ENCODE data around the gene THSD7A. TPM values are rescaled to one million over a fixed set of nuclear protein-coding genes. Genes with fewer than 3 reads are reported as not detected.

Gene THSD7A
- total and polyA plus RNA-seq, 8 donors: 3.7 to 20.8 (median 17.8) TPM

DNA sequence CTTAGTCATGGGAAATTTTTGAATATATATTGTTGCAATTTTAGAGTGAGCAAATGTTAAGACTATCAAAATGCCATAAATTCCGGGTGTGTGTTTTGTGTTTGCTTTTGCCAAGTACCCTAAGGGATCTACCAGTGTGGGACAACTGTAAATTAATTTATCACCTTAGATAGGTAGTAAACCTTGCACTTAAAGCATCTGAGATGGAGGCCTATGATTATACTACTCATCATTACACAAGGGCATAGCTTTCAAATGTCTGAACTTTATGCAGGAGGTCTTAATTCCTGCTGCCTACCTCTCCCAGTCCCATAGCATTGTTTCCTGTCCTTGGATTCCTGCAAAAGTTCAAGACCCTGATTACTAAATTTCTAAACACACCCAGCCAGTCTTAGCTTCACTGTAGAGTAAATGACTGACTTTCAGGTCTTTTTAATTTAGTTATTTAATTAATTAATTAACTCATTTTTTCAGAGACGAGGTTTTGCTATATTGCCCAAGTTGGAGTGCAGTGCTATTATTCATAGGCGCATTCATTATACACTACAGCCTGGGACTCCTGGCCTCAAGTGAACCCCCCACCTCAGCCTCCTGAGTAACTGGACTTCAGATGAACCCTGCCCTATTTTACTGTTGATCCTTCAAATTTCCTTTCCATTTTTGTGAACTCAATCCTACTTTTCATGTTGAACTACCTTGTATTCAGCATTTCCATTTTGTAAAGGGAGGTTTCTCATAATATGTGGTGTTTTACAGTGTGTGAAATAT lies 47.0 kb downstream of the THSD7A start:
- Histone ChIP-seq H3K27me3 (no peaks in the 10 kb centered on the region), H3K9me3 (no peaks in the 10 kb centered on the region), H3K36me3 (no peaks in the 10 kb centered on the region), H3K27ac (no peak overlapping the region), H3K4me3 (no peak overlapping the region), H3K4me1 (no peaks in the 10 kb centered on the region)
- no peak for DNase-seq
- TF ChIP-seq, protein P1, sequence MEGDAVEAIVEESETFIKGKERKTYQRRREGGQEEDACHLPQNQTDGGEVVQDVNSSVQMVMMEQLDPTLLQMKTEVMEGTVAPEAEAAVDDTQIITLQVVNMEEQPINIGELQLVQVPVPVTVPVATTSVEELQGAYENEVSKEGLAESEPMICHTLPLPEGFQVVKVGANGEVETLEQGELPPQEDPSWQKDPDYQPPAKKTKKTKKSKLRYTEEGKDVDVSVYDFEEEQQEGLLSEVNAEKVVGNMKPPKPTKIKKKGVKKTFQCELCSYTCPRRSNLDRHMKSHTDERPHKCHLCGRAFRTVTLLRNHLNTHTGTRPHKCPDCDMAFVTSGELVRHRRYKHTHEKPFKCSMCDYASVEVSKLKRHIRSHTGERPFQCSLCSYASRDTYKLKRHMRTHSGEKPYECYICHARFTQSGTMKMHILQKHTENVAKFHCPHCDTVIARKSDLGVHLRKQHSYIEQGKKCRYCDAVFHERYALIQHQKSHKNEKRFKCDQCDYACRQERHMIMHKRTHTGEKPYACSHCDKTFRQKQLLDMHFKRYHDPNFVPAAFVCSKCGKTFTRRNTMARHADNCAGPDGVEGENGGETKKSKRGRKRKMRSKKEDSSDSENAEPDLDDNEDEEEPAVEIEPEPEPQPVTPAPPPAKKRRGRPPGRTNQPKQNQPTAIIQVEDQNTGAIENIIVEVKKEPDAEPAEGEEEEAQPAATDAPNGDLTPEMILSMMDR (IDR thresholded peaks at IDR 0.05): no peak
- intact Hi-C loops (cut with DNase I): no loop called here
- ATAC-seq: no peak

DNA sequence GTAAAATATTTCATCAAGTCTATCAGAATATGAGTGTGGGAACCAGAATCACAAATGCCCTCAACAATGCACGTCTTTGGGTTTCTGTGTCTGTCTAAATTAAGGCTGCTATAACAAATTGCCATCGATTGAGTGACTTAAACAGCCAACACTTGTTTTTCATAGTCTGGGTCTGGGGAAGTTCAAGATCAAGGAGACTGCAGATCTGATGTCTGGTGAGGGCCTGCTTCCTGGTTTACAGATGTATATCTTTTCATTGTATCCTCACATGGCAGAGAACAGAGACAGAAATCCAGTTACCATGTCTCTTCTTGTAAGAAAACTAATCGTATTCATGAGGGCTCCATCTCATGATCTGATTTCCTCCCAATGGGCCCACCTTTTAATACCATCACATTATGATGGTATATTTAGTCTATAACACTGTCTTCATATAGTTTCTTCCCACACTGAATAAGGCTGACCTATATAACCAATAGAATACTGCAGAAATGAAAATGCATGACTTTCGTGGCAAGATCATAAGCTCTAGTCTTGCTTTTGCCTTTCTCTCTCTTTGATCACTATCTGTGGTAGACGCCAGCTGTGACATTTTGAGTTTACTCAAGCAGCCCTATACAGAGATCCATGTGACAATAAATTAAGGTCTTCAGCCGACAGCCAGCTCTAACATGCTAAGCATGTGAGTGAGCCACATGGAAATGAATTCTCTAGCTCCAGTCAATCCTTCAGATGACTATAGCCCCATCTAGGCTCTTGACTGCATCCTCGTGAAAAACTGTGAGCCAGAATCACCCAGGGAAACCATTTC lies 51.9 kb downstream of the THSD7A start:
- H3K27me3 ChIP-seq: no peaks in the 10 kb centered on the region
- H3K27ac ChIP-seq: no peak overlapping the region
- ATAC-seq (no peak), DNase-seq (no peak)
- H3K4me3 ChIP-seq: no peak overlapping the region
- H3K9me3 ChIP-seq: peaks cover 0 to 2% of the 10 kb centered on the region in 2 donors
- H3K4me1 ChIP-seq: no peaks in the 10 kb centered on the region
- TF ChIP-seq, protein P1 (IDR thresholded peaks at IDR 0.05): no peak
- intact Hi-C loops (cut with DNase I): no loop called here
- H3K36me3 ChIP-seq: no peaks in the 10 kb centered on the region

DNA sequence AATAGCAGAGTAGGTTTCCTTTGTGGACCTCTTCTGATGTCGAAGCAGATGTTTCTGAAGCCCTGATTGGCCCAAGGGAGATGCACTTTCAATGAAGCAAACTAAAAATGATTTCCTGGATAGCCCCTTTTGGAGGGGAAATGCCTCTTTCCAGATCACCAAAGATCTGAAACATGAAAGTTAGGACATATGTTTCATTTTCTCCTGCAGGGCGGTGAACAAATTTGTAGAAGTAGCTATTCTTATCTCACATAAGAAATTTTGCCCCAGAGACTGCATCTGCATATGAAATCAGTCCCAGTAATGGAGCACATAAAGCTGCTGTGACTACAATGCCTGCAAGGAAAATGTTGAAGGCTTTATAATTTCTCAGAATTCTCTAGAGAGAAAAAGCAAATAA lies 56.0 kb downstream of the THSD7A start:
- H3K27ac ChIP-seq: no peak overlapping the region
- no peaks in the 10 kb centered on the region for H3K27me3 ChIP-seq
- no peaks in the 10 kb centered on the region for H3K4me1 ChIP-seq
- no peak overlapping the region for H3K4me3 ChIP-seq
- TF ChIP-seq, protein P1 (IDR thresholded peaks at IDR 0.05): no peak
- ATAC-seq: no peak
- no peaks in the 10 kb centered on the region for H3K36me3 ChIP-seq
- intact Hi-C loops (cut with DNase I): no loop called here
- peaks cover 0 to 2% of the 10 kb centered on the region in 2 donors for H3K9me3 ChIP-seq
- no peak for DNase-seq

DNA sequence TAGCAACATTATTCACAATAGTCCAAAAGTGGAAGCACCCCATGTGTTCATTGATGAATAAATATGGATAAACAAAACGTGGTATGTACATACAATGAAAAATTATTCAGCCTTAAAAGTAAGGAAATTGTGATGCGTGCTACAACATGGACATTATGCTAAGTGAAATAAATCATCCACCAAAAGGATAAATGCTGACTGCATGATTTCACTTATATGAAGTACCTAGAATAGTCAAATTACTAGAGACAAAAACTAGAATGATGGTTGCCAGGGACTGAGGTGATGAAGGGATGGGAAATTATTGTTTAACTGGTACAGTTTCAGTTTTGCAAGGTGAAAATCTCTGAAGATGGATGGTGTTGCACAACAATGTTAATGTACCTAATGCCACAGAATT lies 56.6 kb downstream of the THSD7A start:
- intact Hi-C loops (cut with DNase I): no loop called here
- TF ChIP-seq, protein P1 (IDR thresholded peaks at IDR 0.05): no peak

DNA sequence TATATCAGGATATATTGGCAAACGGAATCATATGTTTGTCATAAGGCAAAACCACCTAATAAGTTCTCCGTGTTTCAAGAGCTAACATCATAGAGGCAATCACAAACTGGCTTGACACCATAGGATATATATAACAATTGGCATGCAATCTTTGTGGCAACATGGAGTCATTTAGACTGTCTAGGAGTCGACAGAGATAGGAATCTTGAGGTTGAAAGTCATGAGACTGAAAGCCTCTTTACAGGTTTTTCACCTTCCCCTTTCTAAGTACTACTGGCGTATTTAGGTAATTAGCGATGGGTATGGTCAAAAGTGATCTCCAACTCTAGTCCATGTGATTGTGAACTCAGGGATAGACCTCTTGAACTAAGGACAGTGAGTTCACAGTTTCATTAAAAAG lies 63.7 kb downstream of the THSD7A start:
- H3K9me3 ChIP-seq: no peaks in the 10 kb centered on the region
- TF ChIP-seq, protein P1 (IDR thresholded peaks at IDR 0.05): no peak

More for the DNA sequence above, 56.6 kb downstream of the THSD7A start:
- Histone ChIP-seq H3K9me3 (peaks cover 0 to 2% of the 10 kb centered on the region in 2 donors), H3K4me3 (no peak overlapping the region), H3K27me3 (no peaks in the 10 kb centered on the region), H3K36me3 (no peaks in the 10 kb centered on the region), H3K4me1 (no peaks in the 10 kb centered on the region), H3K27ac (no peak overlapping the region)
- ATAC-seq (no peak), DNase-seq (no peak)

More for the DNA sequence above, 63.7 kb downstream of the THSD7A start:
- DNase-seq (no peak), ATAC-seq (no peak)
- no peaks in the 10 kb centered on the region for H3K36me3 ChIP-seq
- no peak overlapping the region for H3K27ac ChIP-seq
- H3K27me3 ChIP-seq: no peaks in the 10 kb centered on the region
- intact Hi-C loops (cut with DNase I): no loop called here
- no peaks in the 10 kb centered on the region for H3K4me1 ChIP-seq
- H3K4me3 ChIP-seq: no peak overlapping the region
